Body of pancreas (tissue), 4 donors: ENCODE measurements around the gene ITGB1BP2. TPM values are rescaled to one million over a fixed set of nuclear protein-coding genes. Genes with fewer than 3 reads are reported as not detected.

ENCODE experiments used
- ATAC-seq: fragments of 150-250 bp; one replicate; pipeline ENCODE4 v1.9.1; 2016
- DNase-seq, 4 donors: peaks; one replicate each; pipeline ENCODE4 v3.0.0-alpha.2; 2019
- H3K27ac ChIP-seq, 4 donors: fragments of 200-600 bp; sonication (generic); 1 replicate in 3 of 4; 2 replicates in 1 of 4; pipeline versions ENCODE4 v1.5.1 to v1.6.1; 2016 to 2019; ENCODE audit warnings: mild to moderate bottlenecking in 1 of 4, mixed read lengths in 1 of 4, moderate library complexity in 1 of 4
- H3K27me3 ChIP-seq, 2 donors: fragments of 200-600 bp; sonication (generic); one replicate each; pipeline ENCODE4 v1.6.0; 2016; ENCODE audit warnings: mild to moderate bottlenecking in 1 of 2
- H3K36me3 ChIP-seq, 2 donors: fragments of 200-600 bp; sonication (generic); replicated peaks in 1 of 2; 2 replicates each; pipeline ENCODE4 v1.5.1; 2016; ENCODE audit warnings: low read depth in 2 of 2; ENCODE audit not compliant: insufficient read depth in 1 of 2
- H3K4me1 ChIP-seq: fragments of 200-600 bp; sonication (generic); one replicate; pipeline ENCODE4 v1.6.0; 2016
- H3K4me3 ChIP-seq, 2 donors: fragments of 200-600 bp; sonication (generic); 1 replicate in 1 of 2; 2 replicates in 1 of 2; pipeline ENCODE4 v1.5.1; 2016 to 2019
- H3K9me3 ChIP-seq, 3 donors: fragments of 200-600 bp; sonication (generic); 1 replicate in 2 of 3; 2 replicates in 1 of 3; pipeline ENCODE4 v1.5.1; 2016
- POLR2A ChIP-seq, 3 donors: fragments of 450-650 bp; IDR thresholded peaks; one replicate each; pipeline ENCODE4 v1.6.1; 2016; ENCODE audit warnings: antibody characterized with exemption in 3 of 3, mild to moderate bottlenecking in 2 of 3
- WGBS, 2 donors: methylation state at CpG; one replicate each; pipeline ENCODE4 v1.1.5; 2017; 5-methylcytosine and 5-hydroxymethylcytosine counted together
- intact Hi-C: fragments of 100-400 bp; cut with DNase I; formaldehyde crosslinking; loops from one replicate; pipeline ENCODE4 v1.15.1; 2023
- total RNA-seq, 2 donors: library from RNA; depleted of rRNA; stranded (reverse); fragments of >200 nt; gene quantifications; one replicate each; pipeline ENCODE4 v1.1.0, GENCODE V29; 2016
- TF ChIP-seq, protein P1 (sequence below), 7 experiments: fragments of 450-650 bp in 4 of 7; fragments of 200-600 bp in 3 of 7; sonication (generic) in 3 of 7; IDR thresholded peaks; one replicate each; pipeline ENCODE4 v1.5.1; 2016 to 2019; ENCODE audit warnings: antibody characterized with exemption in 7 of 7

ITGB1BP2 gene
- total RNA-seq, result 1 to 10 TPM in 1 of 2 donors, not detected in 1; 6.9 TPM

DNA sequence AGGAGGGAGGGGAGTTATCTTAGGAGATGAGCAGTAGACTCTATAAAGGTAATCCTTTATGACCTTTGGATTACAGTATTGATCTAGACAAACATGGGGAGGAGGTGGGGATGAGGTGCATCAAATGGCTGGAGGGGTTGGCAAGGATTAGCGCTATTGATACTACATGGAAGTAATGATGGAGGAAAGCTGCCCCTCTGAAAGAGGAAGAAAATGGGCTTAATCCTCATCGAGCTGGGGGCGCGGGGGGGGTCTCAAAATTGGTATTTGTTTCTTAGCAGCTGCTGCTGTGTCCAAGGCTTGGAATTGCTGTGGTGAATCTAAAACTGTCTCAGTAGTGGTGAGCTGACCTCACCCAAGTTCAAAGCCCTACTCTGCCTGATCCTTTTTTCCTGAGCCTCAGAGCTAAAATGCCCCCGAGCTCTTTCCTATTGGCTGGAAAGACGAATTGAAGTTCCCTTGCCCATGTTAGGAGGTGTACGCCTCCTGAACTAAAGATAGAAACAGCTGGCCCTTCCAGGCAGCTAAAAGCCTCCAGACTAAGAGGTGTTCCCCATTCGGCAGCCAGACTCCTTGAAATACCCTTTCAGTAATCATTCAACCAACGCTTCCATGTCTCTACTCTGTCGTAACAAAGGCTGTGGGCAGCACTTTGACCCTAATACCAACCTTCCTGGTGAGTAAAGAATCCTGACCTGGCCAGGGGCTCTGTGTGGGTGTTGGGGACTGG lies at the start of gene ITGB1BP2:
ITGB1BP2 (plus strand) TSS at position 556 of the 730 bp plus-strand sequence; CDS start at position 613, 57 bp downstream.
- H3K27ac ChIP-seq, result no peak within 1 kb of the TSS

DNA sequence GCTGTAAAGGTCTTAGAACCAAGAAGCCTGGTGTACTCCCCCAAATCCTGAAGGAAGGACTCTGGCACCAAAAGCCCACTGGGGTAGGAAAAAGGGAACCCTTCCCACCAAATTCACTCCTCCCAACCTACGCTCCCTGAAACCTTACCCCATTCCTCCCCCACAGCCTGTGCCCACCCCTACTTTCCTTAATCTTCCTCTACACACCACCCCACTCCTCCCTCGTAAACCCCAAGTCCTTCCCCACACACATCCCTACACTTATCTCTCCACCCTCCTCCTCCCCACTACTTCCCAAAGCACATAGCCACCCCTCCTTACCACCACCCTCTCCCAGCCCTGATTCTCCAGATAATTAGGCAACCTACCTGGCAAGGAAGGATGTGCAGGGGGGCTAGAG lies 49.3 kb upstream of the ITGB1BP2 start:
- intact Hi-C loops, result no loop called here
- Histone ChIP-seq H3K9me3 (no peaks in the 10 kb centered on the region), H3K4me3 (no peak overlapping the region), H3K4me1 (peaks cover 20% of the 10 kb centered on the region), H3K27me3 (no peaks in the 10 kb centered on the region), H3K36me3 (no peaks in the 10 kb centered on the region), H3K27ac (no peak overlapping the region)
- TF ChIP-seq, protein P1, sequence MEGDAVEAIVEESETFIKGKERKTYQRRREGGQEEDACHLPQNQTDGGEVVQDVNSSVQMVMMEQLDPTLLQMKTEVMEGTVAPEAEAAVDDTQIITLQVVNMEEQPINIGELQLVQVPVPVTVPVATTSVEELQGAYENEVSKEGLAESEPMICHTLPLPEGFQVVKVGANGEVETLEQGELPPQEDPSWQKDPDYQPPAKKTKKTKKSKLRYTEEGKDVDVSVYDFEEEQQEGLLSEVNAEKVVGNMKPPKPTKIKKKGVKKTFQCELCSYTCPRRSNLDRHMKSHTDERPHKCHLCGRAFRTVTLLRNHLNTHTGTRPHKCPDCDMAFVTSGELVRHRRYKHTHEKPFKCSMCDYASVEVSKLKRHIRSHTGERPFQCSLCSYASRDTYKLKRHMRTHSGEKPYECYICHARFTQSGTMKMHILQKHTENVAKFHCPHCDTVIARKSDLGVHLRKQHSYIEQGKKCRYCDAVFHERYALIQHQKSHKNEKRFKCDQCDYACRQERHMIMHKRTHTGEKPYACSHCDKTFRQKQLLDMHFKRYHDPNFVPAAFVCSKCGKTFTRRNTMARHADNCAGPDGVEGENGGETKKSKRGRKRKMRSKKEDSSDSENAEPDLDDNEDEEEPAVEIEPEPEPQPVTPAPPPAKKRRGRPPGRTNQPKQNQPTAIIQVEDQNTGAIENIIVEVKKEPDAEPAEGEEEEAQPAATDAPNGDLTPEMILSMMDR (IDR thresholded peaks at IDR 0.05), result no peak
- TF ChIP-seq POLR2A (IDR thresholded peaks at IDR 0.05), result no peak
- WGBS, 2 donors, result 80 to 100% methylated on average over 1 to 2 of the region's 2 CpGs
- DNase-seq (no peak), ATAC-seq (no peak)

More for the DNA sequence above, at the start of gene ITGB1BP2:
- Histone ChIP-seq H3K9me3 (no peaks in the 10 kb centered on the region), H3K4me1 (no peaks in the 10 kb centered on the region), H3K4me3 (no peak within 1 kb of the TSS), H3K36me3 (peaks cover 6 to 9% of the 10 kb centered on the region in 2 donors), H3K27me3 (no peaks in the 10 kb centered on the region)
- DNase-seq (no peak), ATAC-seq (no peak)
- TF ChIP-seq, protein P1 (IDR thresholded peaks at IDR 0.05), result no peak
- TF ChIP-seq POLR2A (IDR thresholded peaks at IDR 0.05), result no peak
- intact Hi-C loops, result no loop called here
- WGBS, 2 donors, result 65 to 96% methylated on average over 4 to 10 of the region's 10 CpGs

DNA sequence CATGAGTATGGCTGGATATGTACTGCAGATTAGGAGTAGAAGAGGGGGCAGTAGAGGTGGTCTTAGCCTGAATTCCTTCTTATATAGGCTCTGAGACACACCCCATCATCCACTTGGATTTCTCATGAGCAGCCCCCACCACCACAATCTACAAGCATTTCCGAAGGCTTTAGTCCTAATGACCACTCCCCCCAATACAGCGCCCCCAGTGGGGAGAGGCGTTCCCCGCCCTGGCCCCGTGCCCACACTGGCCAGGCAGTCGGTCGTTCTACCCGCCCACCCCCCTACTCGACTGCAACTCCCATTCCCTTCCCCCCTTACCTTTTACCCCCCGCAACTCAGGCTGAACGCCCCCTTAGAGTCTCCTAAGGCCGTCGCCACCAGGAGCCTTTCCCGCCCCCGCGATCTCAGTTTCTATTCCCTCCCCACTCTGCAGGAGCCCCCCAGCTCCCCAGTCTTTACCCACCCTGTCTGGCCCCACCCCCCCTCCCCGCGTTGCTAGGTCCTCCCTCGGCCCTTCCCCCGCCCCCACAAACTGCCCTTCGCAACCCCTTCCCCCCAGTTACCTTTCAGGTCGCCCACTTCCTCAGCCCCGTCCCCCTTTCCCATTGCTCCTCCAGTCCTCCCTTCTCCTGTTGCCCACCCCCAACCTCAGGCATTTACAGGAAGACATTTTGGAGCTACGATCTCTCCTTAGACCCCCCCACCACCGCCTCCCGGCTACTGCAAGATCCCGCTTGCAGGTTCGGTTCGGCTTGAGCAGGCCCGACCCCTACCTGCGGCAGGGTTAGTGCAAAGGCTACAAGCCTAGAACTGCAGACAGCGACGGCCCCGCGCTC lies 48.1 kb upstream of the ITGB1BP2 start:
- Histone ChIP-seq H3K27ac (peak overlapping the region in 3 of 4 donors; percentile 83 to 89 (median 88)), H3K4me3 (peak overlapping the region; percentile 27 to 46), H3K27me3 (no peaks in the 10 kb centered on the region), H3K36me3 (no peaks in the 10 kb centered on the region), H3K4me1 (peaks cover 20% of the 10 kb centered on the region), H3K9me3 (no peaks in the 10 kb centered on the region)
- intact Hi-C loops, result no loop called here
- WGBS, 2 donors, result 1 to 3% methylated on average over 16 to 17 of the region's 35 CpGs
- peak; percentile 14 to 50 (median 36) for DNase-seq
- ATAC-seq, result no peak
- no peak for TF ChIP-seq POLR2A (IDR thresholded peaks at IDR 0.05)
- TF ChIP-seq, protein P1 (IDR thresholded peaks at IDR 0.05), result peak; percentile 15 to 43 (median 33)

- TF ChIP-seq, protein P1 (IDR thresholded peaks at IDR 0.05), result no peak
- TF ChIP-seq POLR2A (IDR thresholded peaks at IDR 0.05), result peak in 2 of 3 donors; percentile 53 to 57
- Histone ChIP-seq H3K9me3 (no peaks in the 10 kb centered on the region), H3K4me3 (peak within 1 kb of the TSS; percentile 27 to 46), H3K27me3 (no peaks in the 10 kb centered on the region), H3K36me3 (no peaks in the 10 kb centered on the region), H3K27ac (peak within 1 kb of the TSS; percentile 57 to 89 (median 86)), H3K4me1 (peaks cover 20% of the 10 kb centered on the region)
- DNase-seq (peak; percentile 85 to 90 (median 88)), ATAC-seq (peak; percentile 96)
- 0 to 8% methylated on average over 4 to 36 of the region's 54 CpGs for WGBS, 2 donors
- intact Hi-C loops, result no loop called here
Measured at GRCh38 chrX:71254092-71254963, 47.2 kb upstream of the ITGB1BP2 start, which contains the start of gene ZMYM3. Gene ZMYM3, minus strand, starts transcription at chrX:71254140. Its CDS starts 885 bp downstream, at chrX:71253255.
